HG03571 (cell line): ENCODE measurements around the gene RUNX1.
"Not testable (repeated sequence)": the region's sequence is repeated elsewhere in the genome, so short reads cannot be mapped to it uniquely, and the experiment has no call there.

Source experiments
- ATAC-seq: cut with Tn5 transposase; IDR thresholded peaks from one replicate; pipeline ENCODE4 v1.9.1; 2021; ENCODE audit not compliant: unreplicated experiment

Gene RUNX1

GRCh38 chr21:34973685-34974084 is 75.4 kb downstream of the RUNX1 start:
- no peak for ATAC-seq

- ATAC-seq: no peak
Measured at GRCh38 chr21:34971656-34972055, 77.4 kb downstream of the RUNX1 start.

GRCh38 chr21:34970566-34970965 is 78.5 kb downstream of the RUNX1 start:
- ATAC-seq: no peak

- no peak for ATAC-seq
Measured at GRCh38 chr21:34970167-34970500, 79.0 kb downstream of the RUNX1 start.

- ATAC-seq: no peak
Measured at GRCh38 chr21:34969423-34970166, 79.5 kb downstream of the RUNX1 start.

GRCh38 chr21:34968414-34969333 is 80.4 kb downstream of the RUNX1 start:
- ATAC-seq: no peak

GRCh38 chr21:34967509-34968289 is 81.4 kb downstream of the RUNX1 start:
- ATAC-seq: no peak

GRCh38 chr21:34966881-34967280 is 82.2 kb downstream of the RUNX1 start:
- ATAC-seq: not testable (repeated sequence)

GRCh38 chr21:34965200-34966174 is 83.6 kb downstream of the RUNX1 start:
- no peak for ATAC-seq

GRCh38 chr21:34962586-34963222 is 86.4 kb downstream of the RUNX1 start:
- no peak for ATAC-seq

- no peak for ATAC-seq
Measured at GRCh38 chr21:34962136-34962535, 87.0 kb downstream of the RUNX1 start.

- no peak for ATAC-seq
Measured at GRCh38 chr21:34960687-34961086, 88.4 kb downstream of the RUNX1 start.

GRCh38 chr21:34959607-34960006 is 89.5 kb downstream of the RUNX1 start:
- ATAC-seq: no peak

- ATAC-seq: no peak
Measured at GRCh38 chr21:34958040-34958439, 91.1 kb downstream of the RUNX1 start.

- no peak for ATAC-seq
Measured at GRCh38 chr21:34956416-34957316, 92.4 kb downstream of the RUNX1 start.

- ATAC-seq: no peak
Measured at GRCh38 chr21:34953950-34954349, 95.2 kb downstream of the RUNX1 start.

GRCh38 chr21:34952701-34953100 is 96.4 kb downstream of the RUNX1 start:
- ATAC-seq: no peak

- not testable (repeated sequence) for ATAC-seq
Measured at GRCh38 chr21:34951868-34952267, 97.2 kb downstream of the RUNX1 start.

- no peak for ATAC-seq
Measured at GRCh38 chr21:34950980-34951379, 98.1 kb downstream of the RUNX1 start.
